ENCODE results near the gene AGR2. TPM values are rescaled to one million over a fixed set of nuclear protein-coding genes. Genes with fewer than 3 reads are reported as not detected.
A peak's percentile ranks its signal among the peaks of the same experiment; 100 is the strongest.

AGR2 gene
- total and polyA plus RNA-seq, 2 experiments from 2014 or later: 173 to 178 TPM

GRCh38 chr7:16791905-16792698 lies 12.7 kb downstream of the AGR2 start:
- Histone ChIP-seq H3K27me3 (no peaks in the 10 kb centered on the region), H3K4me2 (no peak overlapping the region), H3K9me3 (ENCODE audit: low read depth) (no peaks in the 10 kb centered on the region), H4K20me1 (ENCODE audit: insufficient read depth, poor library complexity, severe bottlenecking) (no peaks in the 10 kb centered on the region), H3K27ac (no peak overlapping the region), H3K4me3 (no peak overlapping the region), H2AFZ (no peak overlapping the region), H3K79me2 (no peaks in the 10 kb centered on the region), H3K9me2 (replicated peaks; ENCODE audit: insufficient read depth) (no peaks in the 10 kb centered on the region), H3K4me1 (ENCODE audit: insufficient read depth) (no peaks in the 10 kb centered on the region), H3K36me3 (replicated peaks; ENCODE audit: insufficient read depth, low read depth) (no peaks in the 10 kb centered on the region)
- no peak for DNase-seq (ENCODE audit: low spot score)
- WGBS (ENCODE audit: low lambda C conversion rate, missing lambda C conversion rate): 88% methylated on average over 5 of the region's 5 CpGs
- TF ChIP-seq EZH2phosphoT487 (IDR thresholded peaks at IDR 0.05; ENCODE audit: low read depth, severe bottlenecking, unreplicated experiment) (no peak), EZH2 (IDR thresholded peaks at IDR 0.05; ENCODE audit: borderline replicate concordance) (no peak), CTCF (IDR thresholded peaks at IDR 0.05; ENCODE audit: poor library complexity) (no peak)

- Histone ChIP-seq H3K27me3 (no peaks in the 10 kb centered on the region), H3K4me3 (no peak overlapping the region), H3K9me3 (ENCODE audit: low read depth) (no peaks in the 10 kb centered on the region), H3K36me3 (replicated peaks; ENCODE audit: insufficient read depth, low read depth) (no peaks in the 10 kb centered on the region), H3K9me2 (replicated peaks; ENCODE audit: insufficient read depth) (no peaks in the 10 kb centered on the region), H3K79me2 (no peaks in the 10 kb centered on the region), H3K27ac (no peak overlapping the region), H3K4me2 (no peak overlapping the region), H4K20me1 (ENCODE audit: insufficient read depth, poor library complexity, severe bottlenecking) (no peaks in the 10 kb centered on the region), H3K4me1 (ENCODE audit: insufficient read depth) (no peaks in the 10 kb centered on the region), H2AFZ (no peak overlapping the region)
- DNase-seq (ENCODE audit: low spot score): no peak
- TF ChIP-seq EZH2 (IDR thresholded peaks at IDR 0.05; ENCODE audit: borderline replicate concordance) (no peak), EZH2phosphoT487 (IDR thresholded peaks at IDR 0.05; ENCODE audit: low read depth, severe bottlenecking, unreplicated experiment) (no peak), CTCF (IDR thresholded peaks at IDR 0.05; ENCODE audit: poor library complexity) (no peak)
- 80% methylated on average over 1 of the region's 1 CpG for WGBS (ENCODE audit: low lambda C conversion rate, missing lambda C conversion rate)
Measured at GRCh38 chr7:16791071-16791470, 13.7 kb downstream of the AGR2 start.

- H3K9me2 ChIP-seq (replicated peaks; ENCODE audit: insufficient read depth): no peaks in the 10 kb centered on the region
- no peak for DNase-seq (ENCODE audit: low spot score)
- H3K79me2 ChIP-seq: no peaks in the 10 kb centered on the region
- no peak overlapping the region for H3K4me3 ChIP-seq
- H3K36me3 ChIP-seq (replicated peaks; ENCODE audit: insufficient read depth, low read depth): no peaks in the 10 kb centered on the region
- no peaks in the 10 kb centered on the region for H3K4me1 ChIP-seq (ENCODE audit: insufficient read depth)
- no peaks in the 10 kb centered on the region for H3K27me3 ChIP-seq
- peak overlapping the region; percentile 25 for H3K27ac ChIP-seq
- 91% methylated on average over 1 of the region's 1 CpG for WGBS (ENCODE audit: low lambda C conversion rate, missing lambda C conversion rate)
- TF ChIP-seq EZH2phosphoT487 (IDR thresholded peaks at IDR 0.05; ENCODE audit: low read depth, severe bottlenecking, unreplicated experiment): no peak
- no peak for TF ChIP-seq EZH2 (IDR thresholded peaks at IDR 0.05; ENCODE audit: borderline replicate concordance)
- no peak for TF ChIP-seq CTCF (IDR thresholded peaks at IDR 0.05; ENCODE audit: poor library complexity)
- H4K20me1 ChIP-seq (ENCODE audit: insufficient read depth, poor library complexity, severe bottlenecking): no peaks in the 10 kb centered on the region
- no peak overlapping the region for H3K4me2 ChIP-seq
- H3K9me3 ChIP-seq (ENCODE audit: low read depth): no peaks in the 10 kb centered on the region
- no peak overlapping the region for H2AFZ ChIP-seq
Measured at GRCh38 chr7:16787127-16787526, 17.7 kb downstream of the AGR2 start.

Measured in hepatocyte (in vitro differentiated cells).